GM12873 (cell line): ENCODE measurements around the gene CD276.

Source experiments
- CTCF ChIP-seq: IDR thresholded peaks from 2 replicates; pipeline ENCODE4 v1.5.1; 2012; ENCODE audit warnings: low read depth, mild to moderate bottlenecking, moderate library complexity, low read length, control low read depth; ENCODE audit not compliant: insufficient read depth; ENCODE audit errors: missing control alignments

The CD276 gene

GRCh38 chr15:73709686-73710085, 25.5 kb downstream of the CD276 start:
- TF ChIP-seq CTCF, result no peak

- TF ChIP-seq CTCF, result no peak
Measured at GRCh38 chr15:73710321-73710720, 26.1 kb downstream of the CD276 start.

GRCh38 chr15:73711526-73711925, 27.3 kb downstream of the CD276 start:
- no peak for TF ChIP-seq CTCF

- no peak for TF ChIP-seq CTCF
Measured at GRCh38 chr15:73712107-73712506, 27.9 kb downstream of the CD276 start.

GRCh38 chr15:73714695-73715301, 30.6 kb downstream of the CD276 start:
- no peak for TF ChIP-seq CTCF

GRCh38 chr15:73715417-73715816, 31.2 kb downstream of the CD276 start:
- TF ChIP-seq CTCF, result no peak

GRCh38 chr15:73716417-73716816, 32.2 kb downstream of the CD276 start:
- TF ChIP-seq CTCF, result no peak
